Activated naive CD4-positive, alpha-beta T cell treated with anti-CD3 and anti-CD28 coated beads, Interleukin-2, amount 50 U/mL, for 24 hours (primary cell): ENCODE measurements around the gene URGCP.

ENCODE experiments used
- H3K27ac Mint-ChIP-seq: one replicate; pipeline ENCODE4 v1.8.0; 2021; ENCODE audit warnings: mild to moderate bottlenecking, mixed read lengths
- H3K27me3 Mint-ChIP-seq: one replicate; pipeline ENCODE4 v1.8.0; 2021; ENCODE audit warnings: mixed read lengths
- H3K36me3 Mint-ChIP-seq: one replicate; pipeline ENCODE4 v1.8.0; 2021; ENCODE audit warnings: mixed read lengths
- H3K4me1 Mint-ChIP-seq: one replicate; pipeline ENCODE4 v1.8.0; 2021; ENCODE audit warnings: mixed read lengths
- H3K4me3 Mint-ChIP-seq: one replicate; pipeline ENCODE4 v1.8.0; 2021; ENCODE audit warnings: mild to moderate bottlenecking, mixed read lengths
- H3K9me3 Mint-ChIP-seq: one replicate; pipeline ENCODE4 v1.8.0; 2021; ENCODE audit warnings: mixed read lengths

The URGCP gene

DNA sequence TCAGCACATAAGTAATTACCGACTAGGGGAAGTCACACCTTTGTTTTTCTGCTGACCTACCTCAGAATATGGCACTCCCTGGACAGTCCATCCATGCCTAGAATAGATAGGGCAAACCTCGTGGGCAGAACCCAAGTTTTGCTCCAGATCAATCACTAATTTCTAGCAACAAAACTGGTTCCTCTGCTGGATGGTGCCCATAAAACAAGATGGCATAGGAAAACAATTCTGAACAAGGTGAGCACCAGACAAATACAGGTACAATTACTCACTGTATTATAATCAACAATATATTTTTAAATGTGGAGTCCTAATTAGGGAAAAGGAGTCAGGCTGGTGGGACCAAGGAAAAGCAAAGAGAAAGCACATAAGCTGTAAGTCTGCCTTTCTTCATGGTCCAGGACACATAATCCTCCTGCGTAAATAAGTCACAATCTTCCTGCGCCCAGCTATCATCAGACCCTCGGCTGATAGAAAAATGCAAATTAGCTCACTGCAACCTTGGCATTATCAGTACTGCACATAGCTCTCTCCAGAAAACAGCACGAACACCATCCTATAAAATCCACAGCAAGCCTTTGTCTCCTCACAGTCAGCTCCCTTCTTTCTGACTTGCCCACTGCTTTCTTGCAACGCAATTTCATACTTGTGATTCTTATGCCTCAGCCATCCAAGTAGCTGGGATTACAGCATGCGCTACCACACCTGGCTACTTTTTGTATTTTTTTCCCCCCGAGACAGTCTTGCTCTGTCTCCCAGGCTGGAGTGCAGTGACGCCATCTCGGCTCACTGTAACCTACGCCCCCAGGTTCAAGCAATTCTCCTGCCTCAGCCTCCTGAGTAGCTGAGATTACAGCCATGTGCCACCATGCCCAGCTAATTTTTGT is 15.1 kb downstream of the URGCP start:
- H3K27ac Mint-ChIP-seq: no peak overlapping the region
- no peaks in the 10 kb centered on the region for H3K9me3 Mint-ChIP-seq
- H3K4me3 Mint-ChIP-seq: no peak overlapping the region
- peaks cover 7% of the 10 kb centered on the region for H3K36me3 Mint-ChIP-seq
- peaks cover 58% of the 10 kb centered on the region for H3K4me1 Mint-ChIP-seq
- H3K27me3 Mint-ChIP-seq: no peaks in the 10 kb centered on the region

DNA sequence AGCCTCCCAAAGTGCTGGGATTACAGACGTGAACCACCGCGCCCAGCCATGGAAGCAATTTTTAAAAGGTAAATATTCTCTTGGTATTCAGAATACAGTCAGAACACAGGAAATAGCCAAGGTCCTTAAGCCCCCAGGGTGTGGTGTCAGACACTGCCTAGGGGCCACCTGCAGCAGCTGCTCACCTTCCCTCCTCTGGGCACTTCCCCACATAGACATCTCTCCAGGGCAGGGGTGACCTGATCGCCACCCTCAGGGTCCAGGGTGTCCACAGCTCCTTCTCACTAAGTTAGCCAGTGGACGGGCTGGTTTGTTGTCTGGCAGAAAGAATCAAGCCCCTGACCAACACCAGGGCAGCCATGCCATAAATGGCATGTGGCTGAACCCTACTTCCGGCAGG is 15.9 kb downstream of the URGCP start:
- Mint-ChIP-seq H3K4me3 (no peak overlapping the region), H3K36me3 (peaks cover 6% of the 10 kb centered on the region), H3K27ac (no peak overlapping the region), H3K27me3 (no peaks in the 10 kb centered on the region), H3K9me3 (no peaks in the 10 kb centered on the region), H3K4me1 (peaks cover 53% of the 10 kb centered on the region)

DNA sequence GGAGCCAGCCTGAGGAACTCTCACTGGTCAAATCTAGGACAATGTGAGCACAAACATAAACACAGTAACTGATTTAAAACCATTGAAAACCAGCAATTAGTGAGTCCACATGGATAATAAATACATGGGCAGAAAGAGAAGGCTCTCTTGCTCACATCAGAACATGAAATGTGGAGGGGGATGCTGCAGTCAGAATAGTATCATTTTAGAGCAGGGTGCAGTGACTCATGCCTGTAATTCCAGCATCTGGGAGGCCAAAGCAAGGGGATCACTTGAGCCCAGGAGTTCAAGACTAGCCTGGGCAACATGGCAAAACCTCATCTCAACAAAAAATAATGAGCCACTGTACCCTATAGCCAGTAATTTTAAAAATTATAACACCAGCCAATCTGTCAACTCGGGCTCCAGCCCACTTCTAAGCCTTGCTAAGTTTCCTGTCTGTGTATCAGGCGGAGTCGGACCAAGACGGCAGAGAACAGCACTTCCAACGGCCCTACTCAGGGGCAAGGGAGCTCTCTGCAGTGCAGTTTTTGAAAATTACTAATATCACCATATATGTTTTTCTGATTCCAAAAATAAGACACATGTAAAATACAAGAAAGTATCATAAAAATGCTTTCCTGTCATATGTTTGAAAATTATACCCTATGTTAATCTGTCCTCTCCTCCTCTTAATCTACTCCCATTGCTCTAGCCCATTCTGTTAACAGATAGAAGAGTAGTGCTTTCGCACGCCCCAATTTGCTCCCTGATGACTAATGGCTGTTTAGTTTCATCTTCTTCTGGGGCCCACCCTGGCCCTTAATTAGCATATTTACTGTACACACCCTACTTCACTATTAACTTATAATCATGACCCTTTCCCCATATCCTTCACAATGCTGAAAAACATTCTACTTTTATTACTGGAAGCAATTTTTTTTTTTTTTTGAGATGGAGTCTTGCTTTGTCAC is 17.1 kb downstream of the URGCP start:
- Mint-ChIP-seq H3K27ac (peak overlapping the region; percentile 60), H3K4me1 (peaks cover 47% of the 10 kb centered on the region), H3K27me3 (no peaks in the 10 kb centered on the region), H3K36me3 (peaks cover 7% of the 10 kb centered on the region), H3K4me3 (peak overlapping the region; percentile 30), H3K9me3 (no peaks in the 10 kb centered on the region)

DNA sequence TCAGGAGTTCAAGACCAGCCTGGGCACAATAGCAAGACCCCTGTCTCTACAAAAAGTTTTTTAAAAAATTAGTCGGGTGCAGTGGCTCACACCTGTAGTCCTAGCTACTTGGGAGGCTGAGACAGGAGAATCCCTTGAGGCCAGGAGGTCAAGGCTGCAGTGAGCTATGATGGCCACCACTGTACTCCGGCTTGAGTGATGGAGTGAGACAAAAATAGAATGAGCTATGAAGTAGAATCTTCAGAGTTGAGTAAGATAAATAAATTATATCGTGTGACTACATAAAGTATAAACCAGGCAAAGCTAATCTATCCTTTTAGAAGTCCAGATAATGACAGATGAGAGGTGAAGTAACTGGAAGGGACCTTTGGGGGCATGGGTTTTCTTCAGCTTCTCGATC is 21.8 kb downstream of the URGCP start:
- Mint-ChIP-seq H3K4me3 (no peak overlapping the region), H3K4me1 (peaks cover 13% of the 10 kb centered on the region), H3K9me3 (no peaks in the 10 kb centered on the region), H3K36me3 (peaks cover 14% of the 10 kb centered on the region), H3K27me3 (no peaks in the 10 kb centered on the region), H3K27ac (no peak overlapping the region)

DNA sequence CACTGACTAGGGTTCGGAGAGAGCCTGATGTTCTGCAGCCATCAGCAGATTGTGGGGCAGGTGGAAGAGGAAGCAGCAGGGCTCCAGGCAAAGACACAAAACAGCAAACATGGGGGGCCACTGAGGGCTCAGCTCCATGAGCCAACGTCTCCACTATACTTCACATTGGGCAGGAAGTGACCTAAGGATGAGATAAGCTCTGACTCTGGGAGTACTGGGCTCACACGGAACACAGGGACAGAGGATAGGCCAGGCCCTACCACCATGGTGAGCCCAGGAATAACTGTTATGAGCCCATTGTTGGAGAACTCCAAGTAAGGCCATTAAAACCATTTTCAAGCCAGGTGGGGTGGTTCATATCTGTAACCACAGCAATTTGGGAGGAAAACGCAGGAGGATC is 22.2 kb downstream of the URGCP start:
- Mint-ChIP-seq H3K4me1 (peaks cover 9% of the 10 kb centered on the region), H3K27me3 (no peaks in the 10 kb centered on the region), H3K36me3 (peaks cover 16% of the 10 kb centered on the region), H3K9me3 (no peaks in the 10 kb centered on the region), H3K27ac (peak overlapping the region; percentile 21), H3K4me3 (no peak overlapping the region)

DNA sequence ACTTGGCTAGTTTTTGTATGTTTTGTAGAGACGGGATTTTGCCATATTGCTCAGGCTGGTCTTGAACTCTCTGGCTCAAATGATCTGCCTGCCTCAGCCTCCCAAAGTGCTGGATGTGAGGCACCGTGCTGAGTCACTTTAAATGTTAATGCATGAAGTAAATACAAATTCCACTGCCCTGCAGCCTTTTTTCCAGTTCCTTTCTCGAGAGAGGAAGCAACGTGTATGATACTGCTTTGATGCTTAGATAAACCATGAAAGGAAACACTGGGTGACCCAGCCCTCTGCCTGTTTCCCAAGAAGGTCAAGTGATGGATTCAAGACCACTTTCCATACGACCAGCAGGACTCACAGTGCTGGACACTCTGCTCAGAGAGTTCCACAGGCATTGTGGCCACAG is 25.8 kb downstream of the URGCP start:
- H3K4me3 Mint-ChIP-seq: no peak overlapping the region
- H3K4me1 Mint-ChIP-seq: no peaks in the 10 kb centered on the region
- no peaks in the 10 kb centered on the region for H3K27me3 Mint-ChIP-seq
- no peaks in the 10 kb centered on the region for H3K9me3 Mint-ChIP-seq
- peaks cover 23% of the 10 kb centered on the region for H3K36me3 Mint-ChIP-seq
- no peak overlapping the region for H3K27ac Mint-ChIP-seq

DNA sequence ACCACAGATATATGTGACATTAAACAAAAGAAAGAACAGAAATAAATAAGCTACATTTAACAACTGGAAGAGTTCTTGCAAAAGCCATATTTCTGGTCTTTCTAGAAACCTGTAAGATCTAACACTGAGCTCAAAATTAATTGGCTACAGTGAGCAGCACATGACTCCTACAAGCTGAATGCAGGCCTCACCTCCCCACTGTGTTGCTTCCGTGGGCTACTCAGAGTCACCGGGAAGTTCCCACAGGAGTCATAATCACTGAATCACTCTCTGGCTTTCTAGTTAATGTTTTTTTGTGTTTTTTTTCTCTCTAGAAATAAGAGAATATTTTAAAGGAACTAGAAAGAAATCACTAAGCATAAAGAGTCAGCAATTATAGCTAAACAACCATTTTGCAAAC is 26.9 kb downstream of the URGCP start:
- peaks cover 25% of the 10 kb centered on the region for H3K36me3 Mint-ChIP-seq

DNA sequence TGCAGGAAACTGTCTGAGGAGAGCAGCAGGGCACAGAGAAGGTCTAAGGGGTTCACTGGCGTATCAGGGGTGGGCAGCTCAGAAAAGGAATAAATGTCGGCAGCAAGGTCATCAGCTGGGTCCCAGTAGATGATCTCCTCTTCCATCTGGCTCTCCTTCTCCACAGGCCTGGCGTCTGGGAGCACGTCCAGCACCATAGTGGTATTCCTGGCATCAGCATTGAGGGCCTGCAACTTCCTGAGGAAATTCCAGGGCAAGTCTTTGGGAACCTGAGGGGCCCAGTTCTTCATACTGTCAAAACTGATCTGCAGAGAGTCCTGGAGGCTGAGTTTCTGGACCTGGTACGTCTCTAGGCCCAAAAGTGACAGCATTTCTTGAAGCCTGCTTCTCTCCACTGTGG is 27.5 kb downstream of the URGCP start:
- no peaks in the 10 kb centered on the region for H3K27me3 Mint-ChIP-seq
- peaks cover 24% of the 10 kb centered on the region for H3K36me3 Mint-ChIP-seq
- no peak overlapping the region for H3K27ac Mint-ChIP-seq
- H3K4me1 Mint-ChIP-seq: no peaks in the 10 kb centered on the region
- no peaks in the 10 kb centered on the region for H3K9me3 Mint-ChIP-seq
- H3K4me3 Mint-ChIP-seq: no peak overlapping the region

More for the DNA sequence above, 26.9 kb downstream of the URGCP start:
- Mint-ChIP-seq H3K4me1 (no peaks in the 10 kb centered on the region), H3K27ac (no peak overlapping the region), H3K4me3 (no peak overlapping the region), H3K9me3 (no peaks in the 10 kb centered on the region), H3K27me3 (no peaks in the 10 kb centered on the region)

DNA sequence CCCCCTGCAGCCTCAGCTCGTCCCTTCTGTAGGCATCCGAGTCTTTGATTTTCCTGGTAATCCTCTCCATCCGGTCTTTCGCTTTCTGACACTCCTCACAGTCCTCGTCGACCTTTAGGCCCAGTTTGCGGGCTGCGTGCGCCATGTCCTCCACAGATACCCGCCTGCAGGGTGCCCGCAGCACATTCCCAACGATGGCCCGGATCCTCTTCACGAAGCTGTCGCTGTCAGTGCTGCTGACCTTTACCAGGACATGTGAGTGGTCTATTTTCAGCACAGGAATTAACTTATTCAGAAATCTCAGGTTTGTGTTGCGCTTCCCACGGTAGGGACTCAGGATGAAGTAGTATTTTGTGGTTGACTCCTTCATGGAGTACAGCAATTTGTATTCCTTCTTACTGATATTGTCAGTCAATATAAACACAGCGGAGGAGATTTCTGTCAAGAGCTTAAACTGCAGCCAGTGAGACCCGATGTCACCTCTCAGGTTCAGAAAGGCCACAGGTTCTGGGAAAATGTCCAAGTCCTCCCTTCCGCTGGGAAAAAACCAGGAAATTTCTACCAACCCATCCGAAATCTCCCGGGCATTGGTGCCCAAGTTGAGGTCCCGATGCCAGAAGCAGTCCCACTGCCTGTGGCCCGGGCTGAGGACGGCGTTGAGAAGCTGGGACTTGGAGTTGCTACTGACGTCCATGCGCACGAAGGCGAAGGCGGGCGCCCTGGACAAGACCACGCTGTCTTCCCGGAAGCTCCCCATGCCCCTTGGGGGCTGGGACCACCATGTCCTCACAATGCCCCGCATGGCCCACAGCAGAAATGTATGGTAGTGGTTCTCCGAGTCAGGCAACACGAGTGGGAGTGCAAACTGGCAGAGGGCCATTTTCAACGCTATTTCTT is 28.2 kb downstream of the URGCP start:
- H3K27me3 Mint-ChIP-seq: no peaks in the 10 kb centered on the region
- H3K9me3 Mint-ChIP-seq: no peaks in the 10 kb centered on the region
- no peaks in the 10 kb centered on the region for H3K4me1 Mint-ChIP-seq
- H3K36me3 Mint-ChIP-seq: peaks cover 20% of the 10 kb centered on the region
- H3K27ac Mint-ChIP-seq: no peak overlapping the region
- no peak overlapping the region for H3K4me3 Mint-ChIP-seq

DNA sequence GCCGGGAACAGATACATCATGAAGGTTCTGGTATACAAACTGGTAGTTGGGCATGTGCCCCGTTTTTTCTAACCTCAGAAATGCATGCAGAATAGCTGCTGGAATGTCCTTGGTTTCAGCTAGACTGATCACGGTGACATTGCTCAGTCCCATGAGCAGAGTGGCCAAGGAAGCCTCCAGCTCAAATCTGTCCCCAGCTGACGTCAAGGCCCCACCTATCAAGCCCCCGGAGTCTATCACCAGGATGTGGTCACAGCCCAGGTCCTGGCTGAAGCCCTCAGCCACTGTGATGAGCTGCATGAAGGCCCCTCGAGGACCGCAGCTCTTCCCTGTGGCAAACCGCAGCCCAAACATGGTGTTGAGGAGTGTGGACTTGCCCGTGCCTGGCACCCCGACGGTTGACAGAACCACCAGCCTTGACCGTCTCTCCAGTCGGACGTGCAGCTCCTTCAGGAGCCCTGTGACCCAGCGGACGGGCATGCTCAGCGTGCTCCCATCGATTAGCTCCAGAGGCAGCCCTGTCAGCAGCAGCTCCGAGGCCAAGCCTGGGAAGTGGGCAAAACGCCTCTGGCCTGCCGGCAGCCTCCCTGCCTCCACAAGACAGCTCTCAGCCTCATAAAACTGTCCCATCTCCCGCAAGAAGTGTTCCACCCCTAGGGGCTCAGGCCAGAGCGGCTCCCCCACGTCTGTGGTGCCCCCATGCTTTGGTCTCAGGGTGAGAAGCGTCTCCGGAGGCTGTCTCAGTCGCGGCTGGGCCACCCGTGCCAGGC is 29.2 kb downstream of the URGCP start:
- H3K9me3 Mint-ChIP-seq: no peaks in the 10 kb centered on the region
- no peaks in the 10 kb centered on the region for H3K4me1 Mint-ChIP-seq

DNA sequence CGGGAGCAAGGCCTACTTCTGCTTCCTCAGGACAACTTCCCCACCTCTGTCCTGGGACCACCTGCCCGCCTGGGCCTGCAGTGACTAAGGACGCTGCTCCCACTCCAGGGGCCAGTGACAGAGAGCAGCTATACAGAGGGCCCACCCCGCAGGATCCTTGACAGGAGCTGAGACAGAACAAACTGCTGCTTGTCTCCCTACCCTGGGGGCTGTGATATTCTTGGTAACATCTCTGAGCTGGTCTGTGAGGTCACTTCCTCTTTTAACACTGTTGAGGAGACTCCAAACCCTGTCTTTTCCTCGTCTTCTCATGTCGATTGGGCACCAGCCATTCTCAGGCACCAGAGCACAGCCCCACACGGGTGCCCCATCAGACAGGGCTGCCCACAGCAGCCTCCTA is 30.2 kb downstream of the URGCP start:
- Mint-ChIP-seq H3K9me3 (no peaks in the 10 kb centered on the region), H3K36me3 (peaks cover 16% of the 10 kb centered on the region), H3K27ac (no peak overlapping the region), H3K4me1 (no peaks in the 10 kb centered on the region), H3K4me3 (no peak overlapping the region), H3K27me3 (no peaks in the 10 kb centered on the region)

More for the DNA sequence above, 29.2 kb downstream of the URGCP start:
- Mint-ChIP-seq H3K27me3 (no peaks in the 10 kb centered on the region), H3K4me3 (no peak overlapping the region), H3K36me3 (peaks cover 18% of the 10 kb centered on the region), H3K27ac (no peak overlapping the region)

DNA sequence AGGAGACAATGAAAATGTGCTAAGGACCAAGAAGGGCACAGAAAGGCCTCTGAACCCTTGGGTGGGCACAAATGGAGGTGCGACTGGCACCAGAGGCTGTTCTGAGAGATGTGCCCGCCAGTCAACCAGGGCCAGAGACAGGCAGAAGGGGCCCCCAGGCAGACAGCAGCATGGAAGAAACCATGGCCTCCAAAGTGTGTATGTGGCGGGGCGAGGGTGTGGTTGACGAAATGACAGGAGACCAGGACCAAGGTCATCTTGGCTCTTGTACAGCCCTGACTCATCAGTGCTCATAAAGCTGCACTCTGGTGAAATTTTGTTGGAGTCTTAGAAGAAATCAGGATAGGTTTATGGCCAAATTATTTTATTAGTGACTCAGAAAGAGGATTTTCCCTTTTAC is 33.1 kb downstream of the URGCP start:
- Mint-ChIP-seq H3K9me3 (no peaks in the 10 kb centered on the region), H3K27me3 (no peaks in the 10 kb centered on the region), H3K27ac (no peak overlapping the region), H3K36me3 (peaks cover 10% of the 10 kb centered on the region), H3K4me3 (no peak overlapping the region), H3K4me1 (peaks cover 16% of the 10 kb centered on the region)

DNA sequence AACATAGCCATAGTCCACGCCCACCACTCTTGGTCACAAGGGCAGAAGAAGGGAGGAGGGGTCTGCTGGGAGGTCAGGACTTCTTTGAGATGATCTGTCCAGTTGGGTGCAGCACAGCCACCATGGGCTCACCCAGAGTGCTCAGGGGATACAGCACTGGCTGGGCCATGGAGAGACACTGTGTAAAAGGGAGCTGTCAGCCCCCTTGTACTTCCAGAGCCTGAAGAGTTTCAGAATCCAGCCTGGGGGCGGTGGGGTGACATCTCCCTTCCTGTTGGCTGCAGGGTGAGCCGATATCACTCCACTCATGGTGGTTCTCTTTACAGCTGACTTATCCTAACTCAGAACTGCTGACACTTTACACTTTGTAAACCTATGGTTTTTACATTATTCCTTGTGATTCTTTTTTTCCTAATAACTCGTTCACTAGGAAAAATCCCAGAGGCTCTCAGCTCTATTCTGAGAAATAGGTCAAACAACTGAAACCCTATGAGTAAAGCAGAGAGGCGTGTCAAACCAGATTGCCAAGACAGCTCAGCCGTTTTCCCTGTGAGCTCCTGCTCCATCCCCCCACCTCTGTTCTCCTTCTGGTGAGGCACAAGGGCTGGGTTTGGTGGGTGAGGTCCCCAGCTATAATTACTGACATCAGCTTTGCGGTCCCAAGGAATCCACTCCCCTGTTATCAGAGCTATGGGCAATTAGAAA is 33.8 kb downstream of the URGCP start:
- H3K4me1 Mint-ChIP-seq: peaks cover 23% of the 10 kb centered on the region
- H3K9me3 Mint-ChIP-seq: no peaks in the 10 kb centered on the region
- peaks cover 7% of the 10 kb centered on the region for H3K36me3 Mint-ChIP-seq
- no peaks in the 10 kb centered on the region for H3K27me3 Mint-ChIP-seq
- H3K4me3 Mint-ChIP-seq: no peak overlapping the region
- no peak overlapping the region for H3K27ac Mint-ChIP-seq

DNA sequence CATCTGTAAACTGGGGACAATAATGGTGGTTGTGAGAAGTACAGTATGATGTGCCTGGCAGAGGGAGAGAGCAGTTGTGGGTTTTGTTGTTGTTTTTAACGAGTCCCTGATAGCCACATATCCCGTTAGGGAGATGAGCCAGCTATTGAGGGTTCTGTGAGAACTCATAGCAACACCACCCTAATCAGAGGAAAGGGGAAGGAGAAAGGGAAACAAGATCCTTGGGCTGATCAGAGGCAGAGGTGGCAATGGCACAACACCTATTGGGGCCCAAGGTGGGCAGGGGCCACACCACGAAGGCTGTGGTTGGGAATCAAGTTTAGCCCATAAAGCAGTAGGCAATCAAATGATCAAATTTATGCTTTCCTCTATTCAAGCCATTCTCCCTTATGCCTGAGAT is 35.3 kb downstream of the URGCP start:
- H3K4me1 Mint-ChIP-seq: peaks cover 23% of the 10 kb centered on the region
- no peak overlapping the region for H3K27ac Mint-ChIP-seq
- H3K27me3 Mint-ChIP-seq: no peaks in the 10 kb centered on the region
- peaks cover 13% of the 10 kb centered on the region for H3K36me3 Mint-ChIP-seq
- H3K9me3 Mint-ChIP-seq: no peaks in the 10 kb centered on the region
- H3K4me3 Mint-ChIP-seq: no peak overlapping the region
